Frontal cortex (tissue), 4 donors: ENCODE results near the gene GATA5. TPM values are rescaled to one million over a fixed set of nuclear protein-coding genes. Genes with fewer than 3 reads are reported as not detected.

Experiments
- DNase-seq, 2 donors: peaks; one replicate each; pipeline ENCODE4 v3.0.0; 2012; ENCODE audit warnings: low spot score in 2 of 2
- FAIRE-seq: peaks from 2 replicates; lab custom pipeline; 2012; peaks lifted over from hg19 to GRCh38; lab: Jason Lieb, UNC
- total RNA-seq: library from RNA; depleted of rRNA; stranded (reverse); fragments of >200 nt; gene quantifications from one replicate; pipeline ENCODE4 v1.2.3, GENCODE V29; 2014
- donor health status: control.
- donor health status: control.
- donor health status: control.

GATA5 gene
- total RNA-seq, 1 donor from 2014 or later: not detected

GRCh38 chr20:62476056-62476838 lies 452 bp upstream of the GATA5 start:
- DNase-seq (no peak), FAIRE-seq (no peak)

- DNase-seq: no peak
- FAIRE-seq: no peak
Measured at GRCh38 chr20:62475027-62475771, 596 bp downstream of the GATA5 start.

- FAIRE-seq: no peak
- DNase-seq: no peak
Measured at GRCh38 chr20:62474604-62475026, 1.2 kb downstream of the GATA5 start.

- DNase-seq (no peak), FAIRE-seq (no peak)
Measured at GRCh38 chr20:62473717-62474603, 1.8 kb downstream of the GATA5 start.

- DNase-seq (no peak), FAIRE-seq (no peak)
Measured at GRCh38 chr20:62472941-62473585, 2.7 kb downstream of the GATA5 start.

GRCh38 chr20:62472138-62472940 lies 3.5 kb downstream of the GATA5 start:
- FAIRE-seq (no peak), DNase-seq (no peak)

GRCh38 chr20:62470459-62470858 lies 5.3 kb downstream of the GATA5 start:
- DNase-seq: no peak
- FAIRE-seq: no peak

- FAIRE-seq: no peak
- DNase-seq: no peak
Measured at GRCh38 chr20:62470001-62470400, 5.8 kb downstream of the GATA5 start.

GRCh38 chr20:62469352-62469751 lies 6.4 kb downstream of the GATA5 start:
- FAIRE-seq: no peak

GRCh38 chr20:62466806-62467537 lies 8.8 kb downstream of the GATA5 start:
- no peak for FAIRE-seq

More at GRCh38 chr20:62469352-62469751, 6.4 kb downstream of the GATA5 start:
- no peak for DNase-seq

GRCh38 chr20:62466072-62466760 lies 9.6 kb downstream of the GATA5 start:
- FAIRE-seq (no peak), DNase-seq (no peak)

More at GRCh38 chr20:62466806-62467537, 8.8 kb downstream of the GATA5 start:
- no peak for DNase-seq

- FAIRE-seq: no peak
Measured at GRCh38 chr20:62464990-62465389, 10.8 kb downstream of the GATA5 start.

GRCh38 chr20:62464425-62464770 lies 11.4 kb downstream of the GATA5 start:
- DNase-seq (no peak), FAIRE-seq (no peak)

More at GRCh38 chr20:62464990-62465389, 10.8 kb downstream of the GATA5 start:
- no peak for DNase-seq

GRCh38 chr20:62463651-62464424 lies 12.0 kb downstream of the GATA5 start:
- FAIRE-seq: no peak
- DNase-seq: no peak

GRCh38 chr20:62462976-62463592 lies 12.7 kb downstream of the GATA5 start:
- no peak for DNase-seq
- no peak for FAIRE-seq

GRCh38 chr20:62461834-62462233 lies 14.0 kb downstream of the GATA5 start:
- no peak for DNase-seq
- no peak for FAIRE-seq

GRCh38 chr20:62461157-62461556 lies 14.6 kb downstream of the GATA5 start:
- no peak for DNase-seq
- FAIRE-seq: no peak
